Pancreas (tissue), 10 donors: ENCODE data around the gene CUX1. TPM values are rescaled to one million over a fixed set of nuclear protein-coding genes. Genes with fewer than 3 reads are reported as not detected.

ENCODE experiments used
- ATAC-seq, 4 donors: fragments of 200-7000 bp; cut with Tn5 transposase; one replicate each; pipeline versions ENCODE4 v1.8.0 to v1.9.1; 2020; ENCODE audit warnings: mild to moderate bottlenecking in 4 of 4, moderate library complexity in 4 of 4
- DNase-seq, 6 donors: peaks; one replicate each; pipeline ENCODE4 v3.0.0-alpha.2; 2020
- FAIRE-seq: peaks from 2 replicates; lab custom pipeline; 2012; peaks lifted over from hg19 to GRCh38; lab: Jason Lieb, UNC
- H3K27ac ChIP-seq, 4 donors: fragments of 200-600 bp; sonication (generic); 1 replicate in 3 of 4; 2 replicates in 1 of 4; pipeline versions ENCODE4 v1.5.0 to v1.8.0; 2020
- H3K27me3 ChIP-seq, 4 donors: fragments of 200-600 bp; one replicate each; pipeline ENCODE4 v1.8.0; 2021
- H3K36me3 ChIP-seq, 3 donors: fragments of 200-600 bp; sonication (generic) in 1 of 3; one replicate each; pipeline versions ENCODE4 v1.5.0 to v1.8.0; 2020 to 2021
- H3K4me1 ChIP-seq, 3 donors: fragments of 200-600 bp; one replicate each; pipeline ENCODE4 v1.8.0; 2021
- H3K4me3 ChIP-seq, 4 donors: fragments of 200-600 bp; sonication (generic) in 2 of 4; one replicate each; pipeline versions ENCODE4 v1.5.0 to v1.8.0; 2020 to 2021
- H3K9me3 ChIP-seq, 4 donors: fragments of 200-600 bp; one replicate each; pipeline ENCODE4 v1.8.0; 2021
- WGBS, 2 donors: extraction: QIAGEN DNeasy Blood & Tissue Kit; methylation state at CpG; one replicate each; pipeline ENCODE4 v1.1.7; 2013; 5-methylcytosine and 5-hydroxymethylcytosine counted together
- intact Hi-C, 3 donors: fragments of 100-400 bp; cut with DNase I; formaldehyde crosslinking; loops; one replicate each; pipeline versions ENCODE4 v1.11.1 to v1.14.2; 2022
- polyA plus RNA-seq, 2 donors: library from polyadenylated mRNA; stranded (reverse); fragments of 200-250 nt; gene quantifications; one replicate each; pipeline ENCODE4 v1.2.3, GENCODE V29; 2013
- total RNA-seq, 6 donors: library from RNA; stranded (reverse); fragmentation: NEBNext Ultra II Directional in 4 of 6; extraction: Animal tissue kit (Norgen Biotek cat#: 25700) in 4 of 6; gene quantifications; one replicate each; pipeline versions ENCODE4 v1.2.1 to v1.2.4, GENCODE V29; 2021 to 2023
- TF ChIP-seq, protein P1 (sequence below), 4 donors: fragments of 200-600 bp; sonication (generic) in 3 of 4; IDR thresholded peaks; one replicate each; pipeline versions ENCODE4 v1.5.0 to v1.8.0; 2021; ENCODE audit warnings: antibody characterized with exemption in 4 of 4
- donor health status: healthy with polysubstance abuse.
- donor health status: DM: no; HTN: no; CAD: no; lungs with moderate emphysema.
- donor health status: DM: no; HTN: no; CAD: no.
- donor health status: control.
- donor health status: control.
- donor health status: Bipolar disorder and iron deficiency.
- donor health status: DM: yes; HTN: yes; CAD: no.
- donor health status: DM: no; HTN: no; CAD: no.
- donor health status: DM: no; HTN: no; CAD: no.
- donor health status: DM: yes; HTN: yes; CAD: no.

CUX1 gene
- total and polyA plus RNA-seq, 8 donors, result 18.9 to 61.2 (median 45.1) TPM

DNA sequence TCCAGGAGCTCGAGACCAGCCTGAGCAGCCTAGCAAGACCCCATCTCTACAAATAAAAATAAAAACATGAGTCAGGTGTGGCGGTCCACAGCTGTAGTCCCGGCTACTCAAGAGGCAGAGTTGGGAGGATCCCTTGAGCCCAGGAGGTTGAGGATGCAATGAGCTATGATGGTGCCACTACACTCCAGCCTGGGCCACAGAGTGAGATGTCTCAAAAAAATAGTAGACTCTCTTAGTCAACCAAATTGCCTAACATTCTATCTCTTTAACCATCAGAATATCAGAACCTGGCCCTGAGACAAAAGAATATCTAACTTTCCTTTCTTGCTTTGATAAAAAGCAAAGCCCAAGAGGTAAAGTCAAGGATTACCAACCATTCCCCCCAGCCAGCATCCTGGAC lies 35.0 kb upstream of the CUX1 start:
- H3K4me3 ChIP-seq, result no peak overlapping the region
- no peaks in the 10 kb centered on the region for H3K27me3 ChIP-seq
- H3K9me3 ChIP-seq, result no peaks in the 10 kb centered on the region
- DNase-seq (no peak), FAIRE-seq (no peak), ATAC-seq (no peak)
- intact Hi-C loops, result no loop called here
- H3K36me3 ChIP-seq, result no peaks in the 10 kb centered on the region
- no peaks in the 10 kb centered on the region for H3K4me1 ChIP-seq
- TF ChIP-seq, protein P1, sequence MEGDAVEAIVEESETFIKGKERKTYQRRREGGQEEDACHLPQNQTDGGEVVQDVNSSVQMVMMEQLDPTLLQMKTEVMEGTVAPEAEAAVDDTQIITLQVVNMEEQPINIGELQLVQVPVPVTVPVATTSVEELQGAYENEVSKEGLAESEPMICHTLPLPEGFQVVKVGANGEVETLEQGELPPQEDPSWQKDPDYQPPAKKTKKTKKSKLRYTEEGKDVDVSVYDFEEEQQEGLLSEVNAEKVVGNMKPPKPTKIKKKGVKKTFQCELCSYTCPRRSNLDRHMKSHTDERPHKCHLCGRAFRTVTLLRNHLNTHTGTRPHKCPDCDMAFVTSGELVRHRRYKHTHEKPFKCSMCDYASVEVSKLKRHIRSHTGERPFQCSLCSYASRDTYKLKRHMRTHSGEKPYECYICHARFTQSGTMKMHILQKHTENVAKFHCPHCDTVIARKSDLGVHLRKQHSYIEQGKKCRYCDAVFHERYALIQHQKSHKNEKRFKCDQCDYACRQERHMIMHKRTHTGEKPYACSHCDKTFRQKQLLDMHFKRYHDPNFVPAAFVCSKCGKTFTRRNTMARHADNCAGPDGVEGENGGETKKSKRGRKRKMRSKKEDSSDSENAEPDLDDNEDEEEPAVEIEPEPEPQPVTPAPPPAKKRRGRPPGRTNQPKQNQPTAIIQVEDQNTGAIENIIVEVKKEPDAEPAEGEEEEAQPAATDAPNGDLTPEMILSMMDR (IDR thresholded peaks at IDR 0.05), result no peak
- no peak overlapping the region for H3K27ac ChIP-seq
- WGBS, 2 donors, result 83 to 85% methylated on average over 3 of the region's 3 CpGs

DNA sequence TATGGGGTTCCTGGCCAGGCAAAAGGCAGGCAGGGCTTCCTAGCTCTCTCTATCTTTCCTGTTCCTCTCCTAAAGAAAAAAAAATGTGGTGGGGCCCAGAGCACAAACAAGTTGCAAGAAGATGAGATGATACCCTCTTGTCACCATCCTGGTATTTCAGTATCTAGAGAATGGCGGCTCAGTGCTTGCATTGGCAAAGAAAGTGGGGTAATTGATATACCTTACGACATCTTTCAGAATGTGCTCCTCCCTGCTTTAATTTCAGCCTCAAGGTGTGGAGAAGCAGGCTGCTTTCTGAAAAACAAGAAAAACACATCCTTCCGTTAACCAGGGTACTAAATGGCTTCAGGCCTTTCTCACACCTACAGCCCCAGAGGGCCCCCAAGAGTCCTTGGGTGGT lies 34.5 kb upstream of the CUX1 start:
- Histone ChIP-seq H3K4me1 (no peaks in the 10 kb centered on the region), H3K4me3 (no peak overlapping the region), H3K36me3 (no peaks in the 10 kb centered on the region), H3K27me3 (no peaks in the 10 kb centered on the region), H3K9me3 (no peaks in the 10 kb centered on the region), H3K27ac (no peak overlapping the region)
- ATAC-seq, result no peak
- 79 to 83% methylated on average over 3 of the region's 3 CpGs for WGBS, 2 donors
- no peak for FAIRE-seq
- intact Hi-C loops, result no loop called here
- DNase-seq, result no peak
- TF ChIP-seq, protein P1 (IDR thresholded peaks at IDR 0.05), result no peak

DNA sequence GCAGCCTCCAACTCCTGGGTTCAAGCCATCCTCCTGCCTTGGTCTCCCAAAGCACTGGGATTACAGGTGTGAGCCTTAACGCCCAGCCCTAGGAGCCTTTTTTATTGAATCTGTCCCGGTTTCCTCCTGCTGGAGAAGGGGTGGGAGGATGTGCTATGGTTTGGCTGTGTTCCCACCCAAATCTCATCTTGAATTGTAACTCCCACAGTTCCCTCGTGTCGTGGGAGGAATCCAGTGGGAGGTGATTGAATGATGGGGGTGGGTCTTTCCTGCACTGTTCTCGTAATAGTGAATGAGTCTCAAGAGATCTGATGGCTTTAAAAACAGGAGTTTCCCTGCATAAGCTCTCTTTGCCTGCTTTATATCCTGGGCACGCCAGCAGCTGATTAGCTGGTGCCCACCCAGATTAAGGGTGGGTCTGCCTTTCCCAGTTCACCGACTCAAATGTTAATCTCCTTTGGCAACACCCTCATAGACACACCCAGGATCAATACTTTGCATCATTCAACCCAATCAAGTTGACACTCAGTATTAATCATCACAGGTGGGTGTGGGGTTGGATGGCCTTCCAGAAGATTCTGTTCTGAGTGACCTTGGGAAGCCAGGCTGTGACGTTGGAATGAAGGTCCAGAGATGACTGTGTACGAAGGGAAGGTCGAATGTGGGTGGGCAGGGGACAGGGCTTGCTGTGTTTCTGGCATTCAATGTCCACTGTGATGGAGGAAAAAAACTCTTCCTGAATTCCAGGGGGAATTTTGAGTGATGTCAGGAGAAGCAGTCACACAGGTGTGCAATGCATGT lies 33.8 kb upstream of the CUX1 start:
- intact Hi-C loops, result no loop called here

DNA sequence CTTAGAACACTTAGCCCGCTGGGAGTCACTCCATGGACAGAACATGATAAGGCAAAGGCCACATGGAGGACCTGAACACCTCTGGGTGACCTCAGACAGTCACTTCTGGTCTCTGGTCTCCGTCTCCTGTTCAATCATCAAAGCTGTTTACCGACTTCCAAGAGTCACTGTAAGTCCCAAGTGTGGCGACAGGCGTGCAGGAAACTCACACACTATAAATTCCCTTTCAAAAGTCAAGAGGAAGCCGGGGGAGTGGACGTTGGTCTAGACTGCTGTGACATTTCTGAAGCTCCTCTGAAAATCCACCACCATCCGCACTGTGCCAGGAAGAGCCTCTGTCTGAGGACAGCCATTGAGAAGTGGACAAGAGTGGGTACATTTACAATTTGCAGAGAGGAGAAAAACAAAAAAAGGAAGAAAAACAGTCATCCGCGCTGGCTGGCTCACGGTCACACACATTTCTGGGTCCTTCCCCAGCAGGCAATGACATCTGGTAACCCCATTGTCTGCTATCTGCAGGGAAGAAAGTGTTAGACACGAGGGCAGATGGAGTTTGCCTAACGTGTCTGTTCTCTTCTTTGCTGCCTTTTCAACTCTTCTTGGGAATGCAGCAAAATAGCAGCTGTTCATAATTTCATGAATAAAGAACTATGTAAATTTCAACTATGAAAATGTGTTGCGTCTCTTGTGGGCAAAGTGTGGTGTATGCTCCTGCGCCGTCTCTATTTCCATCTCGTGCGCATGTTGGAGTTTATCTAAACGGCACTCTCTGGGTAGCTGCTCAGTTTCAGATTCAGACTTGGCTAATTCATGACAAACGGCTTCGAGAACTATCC lies 32.9 kb upstream of the CUX1 start:
- Histone ChIP-seq H3K4me1 (no peaks in the 10 kb centered on the region), H3K9me3 (no peaks in the 10 kb centered on the region), H3K36me3 (no peaks in the 10 kb centered on the region), H3K4me3 (no peak overlapping the region), H3K27me3 (no peaks in the 10 kb centered on the region), H3K27ac (no peak overlapping the region)
- 57 to 60% methylated on average over 21 of the region's 21 CpGs for WGBS, 2 donors
- TF ChIP-seq, protein P1 (IDR thresholded peaks at IDR 0.05), result no peak
- no peak for FAIRE-seq
- peak in 1 of 4 donors; percentile 23 for ATAC-seq
- intact Hi-C loops, result no loop called here
- no peak for DNase-seq

More for the DNA sequence above, 33.8 kb upstream of the CUX1 start:
- 27 to 32% methylated on average over 10 of the region's 10 CpGs for WGBS, 2 donors
- FAIRE-seq (no peak), DNase-seq (no peak), ATAC-seq (peak in 2 of 4 donors; percentile 20 to 53)
- Histone ChIP-seq H3K27ac (no peak overlapping the region), H3K36me3 (no peaks in the 10 kb centered on the region), H3K9me3 (no peaks in the 10 kb centered on the region), H3K4me3 (no peak overlapping the region), H3K4me1 (no peaks in the 10 kb centered on the region), H3K27me3 (no peaks in the 10 kb centered on the region)
- TF ChIP-seq, protein P1 (IDR thresholded peaks at IDR 0.05), result no peak
